Activated B cell treated with CpG ODN at 0.5 μM for 24 hours (primary cell): ENCODE measurements around the gene PRKACG. TPM values are rescaled to one million over a fixed set of nuclear protein-coding genes. Genes with fewer than 3 reads are reported as not detected.
A peak's percentile ranks its signal among the peaks of the same experiment; 100 is the strongest.

ENCODE experiments used
- ATAC-seq: fragments of 200-7000 bp; cut with Tn5 transposase; one replicate; pipeline ENCODE4 v1.10.0; 2021; ENCODE audit warnings: low read depth, mild to moderate bottlenecking, moderate library complexity
- CTCF ChIA-PET: fragments of 350-600 bp; sonication (Branson Sonifier 250); formaldehyde crosslinking; loops from one replicate; lab custom pipeline; 2021; ENCODE audit warnings: antibody characterized with exemption; lab: Charles Lee
- POLR2A ChIA-PET: fragments of 350-600 bp; sonication (Branson Sonifier 250); formaldehyde crosslinking; loops from one replicate; lab custom pipeline; 2021; ENCODE audit warnings: antibody characterized with exemption; lab: Charles Lee
- DNase-seq: peaks from one replicate; pipeline ENCODE4 v3.0.0; 2022
- H3K27ac Mint-ChIP-seq: one replicate; pipeline ENCODE4 v1.8.0; 2020; ENCODE audit warnings: mixed read lengths
- H3K27me3 Mint-ChIP-seq: one replicate; pipeline ENCODE4 v1.8.0; 2021; ENCODE audit warnings: mixed read lengths
- H3K36me3 Mint-ChIP-seq: one replicate; pipeline ENCODE4 v1.8.0; 2021; ENCODE audit warnings: low read depth, mixed read lengths
- H3K4me1 Mint-ChIP-seq: one replicate; pipeline ENCODE4 v1.8.0; 2021; ENCODE audit warnings: mixed read lengths
- H3K4me3 Mint-ChIP-seq: one replicate; pipeline ENCODE4 v1.8.0; 2020; ENCODE audit warnings: mild to moderate bottlenecking, mixed read lengths
- H3K9me3 Mint-ChIP-seq: one replicate; pipeline ENCODE4 v1.8.0; 2020; ENCODE audit warnings: mixed read lengths
- CTCF ChIP-seq: fragments of 200-600 bp; IDR thresholded peaks from one replicate; pipeline ENCODE4 v1.8.0; 2022; ENCODE audit warnings: antibody characterized with exemption, mild to moderate bottlenecking
- intact Hi-C: fragments of 100-400 bp; cut with micrococcal nuclease; formaldehyde crosslinking; loops from one replicate; pipeline ENCODE4 v1.15.1; 2024
- total RNA-seq: library from RNA; stranded (reverse); gene quantifications from 2 replicates; pipeline ENCODE4 v1.2.3, GENCODE V29; 2022

The PRKACG gene
- total RNA-seq, 1 donor from 2014 or later, result not detected

GRCh38 chr9:68979538-68980314 is 34.2 kb downstream of the PRKACG start:
- ChIA-PET POLR2A (no interaction called here), CTCF (interaction anchor here (1.3 kb wide), 1 partner anchor 47 kb away, joined by 3 read pairs; no protein-coding TSS in a partner anchor)
- no peak for TF ChIP-seq CTCF
- peaks cover 10% of the 10 kb centered on the region for H3K36me3 Mint-ChIP-seq
- H3K27ac Mint-ChIP-seq, result peak overlapping the region; percentile 15
- peaks cover 63% of the 10 kb centered on the region for H3K4me1 Mint-ChIP-seq
- intact Hi-C loops, result no loop called here
- no peaks in the 10 kb centered on the region for H3K27me3 Mint-ChIP-seq
- no peak for DNase-seq
- ATAC-seq, result no peak
- no peaks in the 10 kb centered on the region for H3K9me3 Mint-ChIP-seq
- H3K4me3 Mint-ChIP-seq, result no peak overlapping the region

GRCh38 chr9:68978501-68978900 is 35.4 kb downstream of the PRKACG start:
- H3K4me1 Mint-ChIP-seq, result peaks cover 72% of the 10 kb centered on the region
- no peaks in the 10 kb centered on the region for H3K27me3 Mint-ChIP-seq
- no peak overlapping the region for H3K27ac Mint-ChIP-seq
- H3K4me3 Mint-ChIP-seq, result no peak overlapping the region
- no peak for DNase-seq
- ChIA-PET CTCF (interaction anchor here (1.0 kb wide), 1 partner anchor 57 kb away, joined by 3 read pairs; the partner anchor contains the start of gene FXN), POLR2A (interaction anchor here (0.5 to 0.6 kb wide), 2 partner anchors 54 to 446 kb away, joined by 3 to 5 read pairs; no protein-coding TSS in a partner anchor)
- H3K36me3 Mint-ChIP-seq, result peaks cover 8% of the 10 kb centered on the region
- H3K9me3 Mint-ChIP-seq, result no peaks in the 10 kb centered on the region
- TF ChIP-seq CTCF, result no peak
- no peak for ATAC-seq
- intact Hi-C loops, result no loop called here

- no peaks in the 10 kb centered on the region for H3K9me3 Mint-ChIP-seq
- no peak for TF ChIP-seq CTCF
- ATAC-seq, result peak; percentile 66
- H3K4me1 Mint-ChIP-seq, result peaks cover 74% of the 10 kb centered on the region
- no peak for DNase-seq
- no peak overlapping the region for H3K27ac Mint-ChIP-seq
- H3K27me3 Mint-ChIP-seq, result no peaks in the 10 kb centered on the region
- intact Hi-C loops, result no loop called here
- no peak overlapping the region for H3K4me3 Mint-ChIP-seq
- ChIA-PET POLR2A (interaction anchor here (0.6 kb wide), 1 partner anchor 446 kb away, joined by 5 read pairs; no protein-coding TSS in a partner anchor), CTCF (interaction anchor here (1.0 kb wide), 1 partner anchor 58 kb away, joined by 3 read pairs; the partner anchor contains the start of gene FXN)
- peaks cover 5% of the 10 kb centered on the region for H3K36me3 Mint-ChIP-seq
These were observed 35.8 kb downstream of the PRKACG start for GRCh38 chr9:68978066-68978465.

GRCh38 chr9:68975365-68976043 is 38.4 kb downstream of the PRKACG start:
- intact Hi-C loops, result no loop called here
- peaks cover 15% of the 10 kb centered on the region for H3K36me3 Mint-ChIP-seq
- no peak for TF ChIP-seq CTCF
- CTCF ChIA-PET, result interaction anchor here (1.0 to 1.2 kb wide), 2 partner anchors 24 to 60 kb away, joined by 3 read pairs; partner anchors contain the start of gene FXN
- peaks cover 56% of the 10 kb centered on the region for H3K4me1 Mint-ChIP-seq
- H3K4me3 Mint-ChIP-seq, result peak overlapping the region; percentile 3
- DNase-seq, result no peak
- H3K27ac Mint-ChIP-seq, result no peak overlapping the region
- no peaks in the 10 kb centered on the region for H3K9me3 Mint-ChIP-seq
- no peaks in the 10 kb centered on the region for H3K27me3 Mint-ChIP-seq
- POLR2A ChIA-PET, result no interaction called here
- peak; percentile 44 for ATAC-seq

GRCh38 chr9:68974901-68975300 is 39.0 kb downstream of the PRKACG start:
- intact Hi-C loops, result no loop called here
- Mint-ChIP-seq H3K27ac (no peak overlapping the region), H3K9me3 (no peaks in the 10 kb centered on the region), H3K36me3 (peaks cover 17% of the 10 kb centered on the region), H3K4me1 (peaks cover 53% of the 10 kb centered on the region), H3K27me3 (no peaks in the 10 kb centered on the region), H3K4me3 (no peak overlapping the region)
- TF ChIP-seq CTCF, result no peak
- no peak for DNase-seq
- peak; percentile 6 for ATAC-seq
- ChIA-PET POLR2A (interaction anchor here (1.1 kb wide), 1 partner anchor 18 kb away, joined by 4 read pairs; no protein-coding TSS in a partner anchor), CTCF (interaction anchor here (0.6 to 1.0 kb wide), 2 partner anchors 23 to 24 kb away, joined by 3 read pairs; no protein-coding TSS in a partner anchor)
